ENCODE measurements around the gene NT5E. TPM values are rescaled to one million over a fixed set of nuclear protein-coding genes. Genes with fewer than 3 reads are reported as not detected.

The NT5E gene
- total and polyA plus RNA-seq, 2 of the 13 experiments (the other 11 are each of a cell fraction or from before 2014, with no cell fraction given) = 9.5 to 33.0 TPM

GRCh38 chr6:85405175-85405852 lies 44.6 kb upstream of the NT5E start (continued):
- TF ChIP-seq ZNF441 (CRISPR knock-in tag; IDR thresholded peaks at IDR 0.05; ENCODE audit: borderline replicate concordance) (no peak), ZNF44 (CRISPR knock-in tag; IDR thresholded peaks at IDR 0.05) (no peak), CC2D1A (CRISPR knock-in tag; IDR thresholded peaks at IDR 0.05) (no peak), TEF (CRISPR knock-in tag; IDR thresholded peaks at IDR 0.05) (no peak), PRDM4 (CRISPR knock-in tag; IDR thresholded peaks at IDR 0.05; ENCODE audit: borderline replicate concordance) (no peak), CBFB (CRISPR knock-in tag; IDR thresholded peaks at IDR 0.05) (peak; percentile 71; the same call in 1 of the 2 replicates), GFI1 (CRISPR knock-in tag; IDR thresholded peaks at IDR 0.05; ENCODE audit: borderline replicate concordance) (peak; percentile 71), AHR (CRISPR knock-in tag; IDR thresholded peaks at IDR 0.05) (no peak; the same call in 1 of the 2 replicates), RFXANK (CRISPR knock-in tag; IDR thresholded peaks at IDR 0.05) (no peak), NONO (IDR thresholded peaks at IDR 0.05) (no peak), NONO (CRISPR knock-in tag; conservative IDR thresholded peaks at IDR 0.05) (peak; percentile 52; the same call in 1 of the 2 replicates), ZNF816 (CRISPR knock-in tag; IDR thresholded peaks at IDR 0.05; ENCODE audit: borderline replicate concordance) (no peak), ARNTL (CRISPR knock-in tag; IDR thresholded peaks at IDR 0.05) (peak; percentile 43; the same call in 1 of the 2 replicates), GRHL1 (CRISPR knock-in tag; conservative IDR thresholded peaks at IDR 0.05) (no peak)
- TF ChIP-seq, protein P1, sequence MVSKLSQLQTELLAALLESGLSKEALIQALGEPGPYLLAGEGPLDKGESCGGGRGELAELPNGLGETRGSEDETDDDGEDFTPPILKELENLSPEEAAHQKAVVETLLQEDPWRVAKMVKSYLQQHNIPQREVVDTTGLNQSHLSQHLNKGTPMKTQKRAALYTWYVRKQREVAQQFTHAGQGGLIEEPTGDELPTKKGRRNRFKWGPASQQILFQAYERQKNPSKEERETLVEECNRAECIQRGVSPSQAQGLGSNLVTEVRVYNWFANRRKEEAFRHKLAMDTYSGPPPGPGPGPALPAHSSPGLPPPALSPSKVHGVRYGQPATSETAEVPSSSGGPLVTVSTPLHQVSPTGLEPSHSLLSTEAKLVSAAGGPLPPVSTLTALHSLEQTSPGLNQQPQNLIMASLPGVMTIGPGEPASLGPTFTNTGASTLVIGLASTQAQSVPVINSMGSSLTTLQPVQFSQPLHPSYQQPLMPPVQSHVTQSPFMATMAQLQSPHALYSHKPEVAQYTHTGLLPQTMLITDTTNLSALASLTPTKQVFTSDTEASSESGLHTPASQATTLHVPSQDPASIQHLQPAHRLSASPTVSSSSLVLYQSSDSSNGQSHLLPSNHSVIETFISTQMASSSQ (IDR thresholded peaks at IDR 0.05; ENCODE audit: low read depth) = peak; percentile 99
- TF ChIP-seq, protein P1 (CRISPR knock-in tag; IDR thresholded peaks at IDR 0.05; ENCODE audit: borderline replicate concordance) = peak; percentile 100
- TF ChIP-seq, protein P2, sequence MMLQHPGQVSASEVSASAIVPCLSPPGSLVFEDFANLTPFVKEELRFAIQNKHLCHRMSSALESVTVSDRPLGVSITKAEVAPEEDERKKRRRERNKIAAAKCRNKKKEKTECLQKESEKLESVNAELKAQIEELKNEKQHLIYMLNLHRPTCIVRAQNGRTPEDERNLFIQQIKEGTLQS (CRISPR knock-in tag; IDR thresholded peaks at IDR 0.05) = no peak
- TF ChIP-seq, protein P3, sequence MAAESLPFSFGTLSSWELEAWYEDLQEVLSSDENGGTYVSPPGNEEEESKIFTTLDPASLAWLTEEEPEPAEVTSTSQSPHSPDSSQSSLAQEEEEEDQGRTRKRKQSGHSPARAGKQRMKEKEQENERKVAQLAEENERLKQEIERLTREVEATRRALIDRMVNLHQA (CRISPR knock-in tag; IDR thresholded peaks at IDR 0.05) = no peak
- TF ChIP-seq, protein P4, sequence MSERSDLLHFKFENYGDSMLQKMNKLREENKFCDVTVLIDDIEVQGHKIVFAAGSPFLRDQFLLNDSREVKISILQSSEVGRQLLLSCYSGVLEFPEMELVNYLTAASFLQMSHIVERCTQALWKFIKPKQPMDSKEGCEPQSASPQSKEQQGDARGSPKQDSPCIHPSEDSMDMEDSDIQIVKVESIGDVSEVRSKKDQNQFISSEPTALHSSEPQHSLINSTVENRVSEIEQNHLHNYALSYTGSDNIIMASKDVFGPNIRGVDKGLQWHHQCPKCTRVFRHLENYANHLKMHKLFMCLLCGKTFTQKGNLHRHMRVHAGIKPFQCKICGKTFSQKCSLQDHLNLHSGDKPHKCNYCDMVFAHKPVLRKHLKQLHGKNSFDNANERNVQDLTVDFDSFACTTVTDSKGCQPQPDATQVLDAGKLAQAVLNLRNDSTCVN (CRISPR knock-in tag; IDR thresholded peaks at IDR 0.05; ENCODE audit: borderline replicate concordance) = no peak

Data from HepG2 (cell line).